Stomach (tissue), 9 donors: ENCODE data around the gene BICRA. TPM values are rescaled to one million over a fixed set of nuclear protein-coding genes. Genes with fewer than 3 reads are reported as not detected.

Source experiments
- DNase-seq, 2 donors: peaks; one replicate each; pipeline versions ENCODE4 v3.0.0 to v3.0.0-alpha.2; 2013 to 2019
- H3K27ac ChIP-seq, 5 donors: fragments of 200-600 bp in 4 of 5; sonication (generic) in 4 of 5; one replicate each; pipeline ENCODE4 v1.5.1; 2013 to 2019; ENCODE audit warnings: mild to moderate bottlenecking in 1 of 5, moderate library complexity in 1 of 5
- H3K27me3 ChIP-seq, 3 donors: fragments of 200-600 bp; sonication (generic); one replicate each; pipeline ENCODE4 v1.5.1; 2017 to 2019; ENCODE audit warnings: mixed run types in 1 of 3
- H3K36me3 ChIP-seq, 4 donors: fragments of 200-600 bp; sonication (generic); 1 replicate in 3 of 4; 2 replicates in 1 of 4; pipeline ENCODE4 v1.5.1; 2016 to 2019
- H3K4me1 ChIP-seq, 4 donors: fragments of 200-600 bp; sonication (generic); one replicate each; pipeline ENCODE4 v1.5.1; 2016 to 2019
- H3K4me3 ChIP-seq, 4 donors: fragments of 200-600 bp; sonication (generic) in 3 of 4; one replicate each; pipeline ENCODE4 v1.5.1; 2016 to 2019; ENCODE audit warnings: mild to moderate bottlenecking in 1 of 4
- H3K9me3 ChIP-seq, 4 donors: fragments of 200-600 bp; sonication (generic); one replicate each; pipeline ENCODE4 v1.5.1; 2016 to 2019
- CTCF ChIP-seq, 7 experiments: fragments of 450-650 bp in 4 of 7; fragments of 200-600 bp in 3 of 7; sonication (generic) in 3 of 7; IDR thresholded peaks; one replicate each; pipeline ENCODE4 v1.5.1; 2016 to 2019; ENCODE audit warnings: antibody characterized with exemption in 7 of 7, control low read depth in 2 of 7, mild to moderate bottlenecking in 1 of 7
- EP300 ChIP-seq: sonication (generic); formaldehyde crosslinking; IDR thresholded peaks from one replicate; pipeline ENCODE4 v1.6.1; 2017; ENCODE audit warnings: antibody characterized with exemption
- POLR2A ChIP-seq, 4 donors: fragments of 450-650 bp; IDR thresholded peaks; one replicate each; pipeline ENCODE4 v1.6.1; 2016; ENCODE audit warnings: antibody characterized with exemption in 4 of 4, control low read depth in 2 of 4, mild to moderate bottlenecking in 1 of 4, moderate library complexity in 1 of 4
- POLR2AphosphoS5 ChIP-seq, 3 donors: sonication (generic); formaldehyde crosslinking; IDR thresholded peaks; one replicate each; pipeline ENCODE4 v1.6.1; 2016; ENCODE audit warnings: antibody characterized with exemption in 3 of 3
- WGBS, 5 donors: extraction: QIAGEN DNeasy Blood & Tissue Kit in 3 of 5; methylation state at CpG; one replicate each; pipeline versions ENCODE4 v1.1.5 to v1.1.7; 2013 to 2018; 5-methylcytosine and 5-hydroxymethylcytosine counted together
- intact Hi-C: fragments of 100-400 bp; cut with DNase I; formaldehyde crosslinking; loops from one replicate; pipeline ENCODE4 v1.15.1; 2023; ENCODE audit warnings: low total_unique reads
- polyA plus RNA-seq, 3 donors: library from polyadenylated mRNA; stranded (reverse); fragments of 200-250 nt; gene quantifications; one replicate each; pipeline ENCODE4 v1.2.3, GENCODE V29; 2013
- total RNA-seq, 5 donors: library from RNA; depleted of rRNA; stranded (reverse); fragments of >200 nt; gene quantifications; one replicate each; pipeline versions ENCODE4 v1.1.0 to v1.2.3, GENCODE V29; 2014 to 2016
- donor health status: healthy with polysubstance abuse.
- donor health status: Bipolar disorder and iron deficiency.
- donor health status: healthy.

The BICRA gene
- total and polyA plus RNA-seq, 8 donors = 2.7 to 13.4 (median 9.5) TPM

GRCh38 chr19:47700934-47701716, 92.2 kb downstream of the BICRA start:
- peaks cover 43 to 65% (median 59%) of the 10 kb centered on the region in 4 donors for H3K36me3 ChIP-seq
- TF ChIP-seq EP300 = no peak
- TF ChIP-seq CTCF (IDR thresholded peaks at IDR 0.05) = no peak
- TF ChIP-seq POLR2A (IDR thresholded peaks at IDR 0.05) = no peak
- TF ChIP-seq POLR2AphosphoS5 (IDR thresholded peaks at IDR 0.05) = no peak
- peaks cover 0 to 16% (median 4%) of the 10 kb centered on the region in 4 donors for H3K4me1 ChIP-seq
- DNase-seq = no peak
- no peaks in the 10 kb centered on the region for H3K9me3 ChIP-seq
- WGBS, 5 donors = 91 to 93% (median 92%) methylated on average over 38 to 43 of the region's 43 CpGs
- no peak overlapping the region for H3K27ac ChIP-seq
- no peaks in the 10 kb centered on the region for H3K27me3 ChIP-seq
- H3K4me3 ChIP-seq = no peak overlapping the region
- intact Hi-C loops = no loop called here

- intact Hi-C loops = no loop called here
- peaks cover 43 to 57% (median 53%) of the 10 kb centered on the region in 4 donors for H3K36me3 ChIP-seq
- WGBS, 5 donors = 93 to 97% (median 94%) methylated on average over 43 to 91 of the region's 91 CpGs
- H3K4me3 ChIP-seq = no peak overlapping the region
- DNase-seq = no peak
- H3K9me3 ChIP-seq = no peaks in the 10 kb centered on the region
- H3K27me3 ChIP-seq = peaks cover 0 to 2% (median 0%) of the 10 kb centered on the region in 3 donors
- no peak for TF ChIP-seq EP300
- TF ChIP-seq POLR2A (IDR thresholded peaks at IDR 0.05) = no peak
- TF ChIP-seq POLR2AphosphoS5 (IDR thresholded peaks at IDR 0.05) = no peak
- peaks cover 0 to 16% (median 4%) of the 10 kb centered on the region in 4 donors for H3K4me1 ChIP-seq
- H3K27ac ChIP-seq = peak overlapping the region in 2 of 5 donors; percentile 52 to 59
Observed at GRCh38 chr19:47701717-47702552, 93.0 kb downstream of the BICRA start.

DNA sequence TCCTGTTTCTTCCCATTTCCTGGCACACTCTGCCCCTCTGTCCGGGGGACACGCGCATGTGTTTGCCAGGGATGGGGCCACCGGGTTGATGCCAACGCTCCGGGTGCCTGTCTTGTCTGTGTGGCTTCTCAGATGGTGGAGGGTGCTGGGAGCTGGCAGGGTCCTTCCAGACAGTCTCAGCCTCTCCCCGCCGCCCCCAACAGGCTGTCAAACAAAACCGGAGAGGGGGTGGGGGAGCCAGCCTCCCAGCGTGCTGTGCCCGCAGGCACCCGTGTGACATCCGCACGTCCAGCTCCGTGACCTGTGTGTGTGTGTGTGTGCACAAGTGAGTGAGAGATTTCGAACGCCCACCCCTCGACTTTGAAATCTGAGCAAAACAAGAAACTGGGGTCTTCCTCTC, 93.7 kb downstream of the BICRA start:
- intact Hi-C loops = no loop called here
- no peak for TF ChIP-seq POLR2AphosphoS5 (IDR thresholded peaks at IDR 0.05)
- no peak for TF ChIP-seq EP300

DNA sequence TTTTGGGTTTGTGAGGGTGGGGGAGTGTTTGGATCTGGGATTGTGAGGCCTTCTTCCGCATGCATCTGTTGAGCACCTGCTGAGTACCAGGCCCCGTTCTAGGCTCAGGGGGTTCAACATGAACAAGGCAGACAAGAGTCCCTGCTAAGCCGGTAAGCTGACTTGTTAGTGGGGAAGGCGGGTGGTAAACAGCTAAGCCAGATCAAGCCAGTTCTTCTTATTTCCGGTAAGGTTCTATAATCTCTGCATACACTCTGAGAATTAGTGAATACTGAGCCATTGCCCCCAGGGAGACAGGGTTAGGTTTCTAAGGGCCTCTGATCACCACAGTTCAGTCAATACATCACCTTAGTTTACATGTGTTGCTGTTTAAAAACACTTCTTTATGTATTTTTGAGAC, 94.4 kb downstream of the BICRA start:
- Histone ChIP-seq H3K4me3 (no peak overlapping the region), H3K27ac (peak overlapping the region in 4 of 5 donors; percentile 52 to 67 (median 57)), H3K27me3 (peaks cover 0 to 9% (median 0%) of the 10 kb centered on the region in 3 donors), H3K4me1 (peaks cover 0 to 7% (median 3%) of the 10 kb centered on the region in 4 donors), H3K36me3 (peaks cover 43 to 54% (median 50%) of the 10 kb centered on the region in 4 donors), H3K9me3 (no peaks in the 10 kb centered on the region)
- 79 to 93% (median 89%) methylated on average over 5 of the region's 5 CpGs for WGBS, 5 donors
- no peak for DNase-seq
- intact Hi-C loops = no loop called here
- no peak for TF ChIP-seq CTCF (IDR thresholded peaks at IDR 0.05)
- no peak for TF ChIP-seq POLR2A (IDR thresholded peaks at IDR 0.05)
- TF ChIP-seq POLR2AphosphoS5 (IDR thresholded peaks at IDR 0.05) = no peak

More for the DNA sequence above, 93.7 kb downstream of the BICRA start:
- WGBS, 5 donors = 79 to 89% (median 82%) methylated on average over 13 to 18 of the region's 18 CpGs
- H3K9me3 ChIP-seq = no peaks in the 10 kb centered on the region
- H3K4me3 ChIP-seq = no peak overlapping the region
- no peak for DNase-seq
- peak overlapping the region in 3 of 5 donors; percentile 15 to 59 (median 52) for H3K27ac ChIP-seq
- H3K27me3 ChIP-seq = peaks cover 0 to 4% (median 0%) of the 10 kb centered on the region in 3 donors
- H3K36me3 ChIP-seq = peaks cover 43 to 55% (median 53%) of the 10 kb centered on the region in 4 donors
- peaks cover 0 to 13% (median 5%) of the 10 kb centered on the region in 4 donors for H3K4me1 ChIP-seq

GRCh38 chr19:47704024-47704423, 95.1 kb downstream of the BICRA start:
- H3K27ac ChIP-seq = peak overlapping the region in 4 of 5 donors; percentile 52 to 67 (median 57)
- intact Hi-C loops = no loop called here

More at GRCh38 chr19:47704024-47704423, 95.1 kb downstream of the BICRA start:
- peaks cover 37 to 47% (median 43%) of the 10 kb centered on the region in 4 donors for H3K36me3 ChIP-seq
- TF ChIP-seq POLR2A (IDR thresholded peaks at IDR 0.05) = no peak
- TF ChIP-seq CTCF (IDR thresholded peaks at IDR 0.05) = no peak
- TF ChIP-seq EP300 = peak; percentile 31
- peak; percentile 23 to 73 (median 63) for TF ChIP-seq POLR2AphosphoS5 (IDR thresholded peaks at IDR 0.05)
- peaks cover 0 to 9% (median 0%) of the 10 kb centered on the region in 3 donors for H3K27me3 ChIP-seq
- H3K9me3 ChIP-seq = no peaks in the 10 kb centered on the region
- H3K4me3 ChIP-seq = no peak overlapping the region
- 75 to 81% (median 76%) methylated on average over 11 of the region's 11 CpGs for WGBS, 5 donors
- H3K4me1 ChIP-seq = peaks cover 0 to 5% (median 2%) of the 10 kb centered on the region in 4 donors
- no peak for DNase-seq
